ENCODE measurements around the gene CD47. TPM values are rescaled to one million over a fixed set of nuclear protein-coding genes. Genes with fewer than 3 reads are reported as not detected.

CD47 gene
- total and polyA plus RNA-seq, 10 of the 15 experiments (the other 5 are each of a cell fraction or from before 2014, with no cell fraction given): 22.9 to 175 (median 81.1) TPM

DNA sequence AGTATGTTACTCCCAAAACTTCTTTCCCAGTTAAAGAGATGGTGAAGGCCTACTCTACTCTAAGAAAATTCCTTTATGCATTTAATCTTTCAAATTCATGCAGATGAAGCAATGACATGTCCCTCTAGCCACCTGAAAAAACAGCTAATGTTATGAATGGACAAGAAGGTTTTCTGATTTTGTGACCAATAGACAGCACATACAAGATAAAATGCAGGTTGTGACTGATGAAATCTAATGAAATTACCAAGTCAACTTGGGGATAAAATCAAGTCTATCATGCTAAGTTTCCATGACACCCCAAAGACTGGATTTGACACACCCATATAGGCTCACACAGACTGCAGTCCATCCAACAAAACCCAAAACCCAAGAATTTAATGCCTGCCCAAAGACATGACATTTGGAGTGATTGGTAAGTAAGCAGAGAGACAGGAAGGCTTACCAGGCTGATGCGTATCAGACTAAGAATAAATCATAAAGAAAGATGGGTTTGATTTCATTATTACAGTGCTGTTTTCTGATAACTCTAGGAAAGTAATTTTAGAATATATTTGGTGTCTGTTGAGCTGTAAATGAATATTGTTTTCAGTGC is 26.4 kb downstream of the CD47 start:
- no peaks in the 10 kb centered on the region for H4K20me1 ChIP-seq (ENCODE audit: control insufficient read depth, insufficient read depth)
- CTCF ChIA-PET: interaction anchor here (0.7 kb wide), 1 partner anchor 16 kb away, joined by 3 read pairs; no protein-coding TSS in a partner anchor
- H3K27ac ChIP-seq (ENCODE audit: control insufficient read depth, insufficient read depth): no peak overlapping the region
- no peak overlapping the region for H3K4me3 ChIP-seq
- DNase-seq (ENCODE audit: low read depth, low spot score) (no peak), ATAC-seq (no peak), FAIRE-seq (no peak)
- WGBS (ENCODE audit: insufficient coverage, insufficient replicate concordance, low lambda C conversion rate, missing lambda C conversion rate): 68% methylated on average over 1 of the region's 1 CpG
- BruUV-seq (replicated peaks): no TSS peak
- no peak for TF ChIP-seq CEBPB (IDR thresholded peaks at IDR 0.05; ENCODE audit: borderline replicate concordance in 1 of 2, low read depth in 2 of 2, low read length in 2 of 2)
- TF ChIP-seq FOS (IDR thresholded peaks at IDR 0.05; ENCODE audit: borderline replicate concordance, extremely low read depth, insufficient read length): no peak
- TF ChIP-seq NR2C2 (IDR thresholded peaks at IDR 0.05; ENCODE audit: borderline replicate concordance, control insufficient read depth, insufficient read length, low read depth): no peak
- no peak for TF ChIP-seq SREBF1 (IDR thresholded peaks at IDR 0.05; ENCODE audit: low read length)
- no peak for TF ChIP-seq TARDBP (IDR thresholded peaks at IDR 0.05; ENCODE audit: borderline replicate concordance)
- TF ChIP-seq, protein P1, sequence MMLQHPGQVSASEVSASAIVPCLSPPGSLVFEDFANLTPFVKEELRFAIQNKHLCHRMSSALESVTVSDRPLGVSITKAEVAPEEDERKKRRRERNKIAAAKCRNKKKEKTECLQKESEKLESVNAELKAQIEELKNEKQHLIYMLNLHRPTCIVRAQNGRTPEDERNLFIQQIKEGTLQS (IDR thresholded peaks at IDR 0.05; ENCODE audit: borderline replicate concordance, extremely low read depth, low read depth, low read length): no peak
- TF ChIP-seq, protein P2, sequence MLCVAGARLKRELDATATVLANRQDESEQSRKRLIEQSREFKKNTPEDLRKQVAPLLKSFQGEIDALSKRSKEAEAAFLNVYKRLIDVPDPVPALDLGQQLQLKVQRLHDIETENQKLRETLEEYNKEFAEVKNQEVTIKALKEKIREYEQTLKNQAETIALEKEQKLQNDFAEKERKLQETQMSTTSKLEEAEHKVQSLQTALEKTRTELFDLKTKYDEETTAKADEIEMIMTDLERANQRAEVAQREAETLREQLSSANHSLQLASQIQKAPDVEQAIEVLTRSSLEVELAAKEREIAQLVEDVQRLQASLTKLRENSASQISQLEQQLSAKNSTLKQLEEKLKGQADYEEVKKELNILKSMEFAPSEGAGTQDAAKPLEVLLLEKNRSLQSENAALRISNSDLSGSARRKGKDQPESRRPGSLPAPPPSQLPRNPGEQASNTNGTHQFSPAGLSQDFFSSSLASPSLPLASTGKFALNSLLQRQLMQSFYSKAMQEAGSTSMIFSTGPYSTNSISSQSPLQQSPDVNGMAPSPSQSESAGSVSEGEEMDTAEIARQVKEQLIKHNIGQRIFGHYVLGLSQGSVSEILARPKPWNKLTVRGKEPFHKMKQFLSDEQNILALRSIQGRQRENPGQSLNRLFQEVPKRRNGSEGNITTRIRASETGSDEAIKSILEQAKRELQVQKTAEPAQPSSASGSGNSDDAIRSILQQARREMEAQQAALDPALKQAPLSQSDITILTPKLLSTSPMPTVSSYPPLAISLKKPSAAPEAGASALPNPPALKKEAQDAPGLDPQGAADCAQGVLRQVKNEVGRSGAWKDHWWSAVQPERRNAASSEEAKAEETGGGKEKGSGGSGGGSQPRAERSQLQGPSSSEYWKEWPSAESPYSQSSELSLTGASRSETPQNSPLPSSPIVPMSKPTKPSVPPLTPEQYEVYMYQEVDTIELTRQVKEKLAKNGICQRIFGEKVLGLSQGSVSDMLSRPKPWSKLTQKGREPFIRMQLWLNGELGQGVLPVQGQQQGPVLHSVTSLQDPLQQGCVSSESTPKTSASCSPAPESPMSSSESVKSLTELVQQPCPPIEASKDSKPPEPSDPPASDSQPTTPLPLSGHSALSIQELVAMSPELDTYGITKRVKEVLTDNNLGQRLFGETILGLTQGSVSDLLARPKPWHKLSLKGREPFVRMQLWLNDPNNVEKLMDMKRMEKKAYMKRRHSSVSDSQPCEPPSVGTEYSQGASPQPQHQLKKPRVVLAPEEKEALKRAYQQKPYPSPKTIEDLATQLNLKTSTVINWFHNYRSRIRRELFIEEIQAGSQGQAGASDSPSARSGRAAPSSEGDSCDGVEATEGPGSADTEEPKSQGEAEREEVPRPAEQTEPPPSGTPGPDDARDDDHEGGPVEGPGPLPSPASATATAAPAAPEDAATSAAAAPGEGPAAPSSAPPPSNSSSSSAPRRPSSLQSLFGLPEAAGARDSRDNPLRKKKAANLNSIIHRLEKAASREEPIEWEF (IDR thresholded peaks at IDR 0.05; ENCODE audit: insufficient replicate concordance, low read depth, low read length): no peak
- no peak for TF ChIP-seq EP300 (IDR thresholded peaks at IDR 0.05; ENCODE audit: borderline replicate concordance in 1 of 2, control insufficient read depth in 1 of 2, low read depth in 2 of 2, low read length in 2 of 2)
- no peak for TF ChIP-seq NFYA (IDR thresholded peaks at IDR 0.05; ENCODE audit: borderline replicate concordance, low read depth, low read length)
- no peak for TF ChIP-seq SUPT20H (IDR thresholded peaks at IDR 0.05; ENCODE audit: borderline replicate concordance, control insufficient read depth, low read depth, low read length)
- H3K27me3 ChIP-seq (replicated peaks in 1 of 2; ENCODE audit: control insufficient read depth in 2 of 2, insufficient read depth in 2 of 2, low read length in 1 of 2): no peaks in the 10 kb centered on the region
- H3K4me2 ChIP-seq (ENCODE audit: control insufficient read depth, insufficient read depth): no peak overlapping the region
- in situ Hi-C loops (cut with MboI) (no loop called here), intact Hi-C loops (cut with micrococcal nuclease; ENCODE audit: unreplicated experiment) (no loop called here)
- RAD21 ChIA-PET (ENCODE audit: unreplicated experiment): no interaction called here
- no peak overlapping the region for H2AFZ ChIP-seq (ENCODE audit: control insufficient read depth, low read depth, low read length)
- H3K36me3 ChIP-seq (ENCODE audit: control insufficient read depth in 2 of 2, insufficient read depth in 2 of 2, low read length in 1 of 2): peaks cover 4 to 14% of the 10 kb centered on the region in 2 experiments; a peak in 3 of 4 replicates
- no peaks in the 10 kb centered on the region for H3K9me3 ChIP-seq (replicated peaks; ENCODE audit: control insufficient read depth, insufficient read depth, low read length)
- H3K4me1 ChIP-seq (ENCODE audit: control insufficient read depth, insufficient read depth, low read length): peaks cover 6% of the 10 kb centered on the region
- H3K79me2 ChIP-seq (ENCODE audit: control insufficient read depth, insufficient read depth, low read length): peaks cover 36% of the 10 kb centered on the region
- SMC1A ChIA-PET (ENCODE audit: uncharacterized antibody, unreplicated experiment): interaction anchor here (0.6 to 1.5 kb wide), 4 partner anchors 11 to 160 kb away, joined by 3 to 4 read pairs (median 4); no protein-coding TSS in a partner anchor
- POLR2A ChIA-PET: no interaction called here
- H3K9ac ChIP-seq (ENCODE audit: control insufficient read depth, insufficient read depth, low read length): no peak overlapping the region
